HG02938 (cell line): ENCODE results near the gene TCP1.
"Not testable (repeated sequence)": the region's sequence is repeated elsewhere in the genome, so short reads cannot be mapped to it uniquely, and the experiment has no call there.

ENCODE experiments used
- ATAC-seq: cut with Tn5 transposase; IDR thresholded peaks from one replicate; pipeline ENCODE4 v1.9.1; 2021; ENCODE audit warnings: mild to moderate bottlenecking, moderate library complexity; ENCODE audit not compliant: unreplicated experiment

TCP1 gene

GRCh38 chr6:159789377-159790148 is at the start of gene TCP1:
TCP1 (minus strand) TSS chr6:159789602; CDS start chr6:159789468, 134 bp downstream.
- peak; percentile 67 for ATAC-seq

GRCh38 chr6:159838020-159838744 is 48.8 kb upstream of the TCP1 start:
- no peak for ATAC-seq

- no peak for ATAC-seq
Measured at GRCh38 chr6:159837511-159837910, 48.1 kb upstream of the TCP1 start.

GRCh38 chr6:159836718-159837490 is 47.5 kb upstream of the TCP1 start:
- ATAC-seq, result no peak

- no peak for ATAC-seq
Measured at GRCh38 chr6:159833997-159834603, 44.7 kb upstream of the TCP1 start.

GRCh38 chr6:159833556-159833955 is 44.2 kb upstream of the TCP1 start:
- no peak for ATAC-seq

GRCh38 chr6:159832946-159833345 is 43.5 kb upstream of the TCP1 start:
- no peak for ATAC-seq

- ATAC-seq, result no peak
Measured at GRCh38 chr6:159831373-159831679, 41.9 kb upstream of the TCP1 start.

GRCh38 chr6:159830501-159831372 is 41.3 kb upstream of the TCP1 start:
- ATAC-seq, result no peak

- ATAC-seq, result no peak
Measured at GRCh38 chr6:159829526-159829925, 40.1 kb upstream of the TCP1 start.

GRCh38 chr6:159828074-159828473 is 38.7 kb upstream of the TCP1 start:
- ATAC-seq, result no peak

GRCh38 chr6:159826968-159827647 is 37.7 kb upstream of the TCP1 start:
- no peak for ATAC-seq

- ATAC-seq, result no peak
Measured at GRCh38 chr6:159826004-159826403, 36.6 kb upstream of the TCP1 start.

- ATAC-seq, result not testable (repeated sequence)
Measured at GRCh38 chr6:159824690-159825089, 35.3 kb upstream of the TCP1 start.

- ATAC-seq, result no peak
Measured at GRCh38 chr6:159823953-159824352, 34.6 kb upstream of the TCP1 start.

- ATAC-seq, result no peak
Measured at GRCh38 chr6:159821726-159822125, 32.3 kb upstream of the TCP1 start.

- no peak for ATAC-seq
Measured at GRCh38 chr6:159821122-159821521, 31.7 kb upstream of the TCP1 start.

- no peak for ATAC-seq
Measured at GRCh38 chr6:159819932-159820640, 30.7 kb upstream of the TCP1 start.

GRCh38 chr6:159819098-159819497 is 29.7 kb upstream of the TCP1 start:
- ATAC-seq, result no peak
